GM12878 (cell line): ENCODE results near the gene EPM2AIP1.

Experiments used
- BRCA1 ChIP-seq: IDR thresholded peaks from 2 replicates; pipeline ENCODE4 v1.6.1; 2011; ENCODE audit warnings: low read depth, low read length, improper control_type of control experiment
- CEBPB ChIP-seq, 2 experiments: fragments of 150-350 bp in 1 of 2; IDR thresholded peaks; 2 replicates each; pipeline ENCODE4 v1.6.1; 2012 to 2014; ENCODE audit warnings: low read depth in 2 of 2, low read length in 2 of 2, borderline replicate concordance in 1 of 2, inconsistent platforms in 1 of 2
- CTCF ChIP-seq, 3 experiments: IDR thresholded peaks in 2 of 3; conservative IDR thresholded peaks in 1 of 3; 2 replicates each; pipeline ENCODE4 v1.5.1; 2011; ENCODE audit warnings: low read depth in 3 of 3, low read length in 3 of 3, mild to moderate bottlenecking in 3 of 3, control low read depth in 2 of 3, moderate library complexity in 2 of 3, inconsistent platforms in 1 of 3, mixed read lengths in 1 of 3; ENCODE audit not compliant: control insufficient read depth in 2 of 3, insufficient read depth in 1 of 3; ENCODE audit errors: extremely low read depth in 1 of 3
- REST ChIP-seq: IDR thresholded peaks from 2 replicates; pipeline ENCODE4 v1.6.1; 2012; ENCODE audit warnings: mild to moderate bottlenecking, low read depth, low read length

DNA sequence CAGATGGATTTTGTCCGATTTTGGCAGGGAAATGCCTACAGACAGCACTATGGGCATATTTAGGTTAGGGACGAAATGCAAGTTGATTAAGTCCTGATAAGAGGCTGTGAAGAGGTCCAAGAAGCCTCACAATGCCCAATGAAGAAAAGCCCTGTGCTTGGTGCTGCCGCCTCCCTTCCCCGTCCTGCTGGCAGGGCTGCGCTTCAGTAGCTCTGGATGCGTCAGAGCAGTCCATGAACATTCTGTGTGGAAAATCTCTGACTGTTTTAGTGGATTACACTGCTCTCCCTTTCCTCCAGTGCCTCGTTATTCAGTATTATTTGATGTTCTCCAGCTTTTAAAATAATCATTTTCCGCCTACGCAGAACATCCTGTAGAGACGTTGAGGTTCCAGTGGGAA, 40.0 kb upstream of the EPM2AIP1 start:
- TF ChIP-seq BRCA1 (no peak), CEBPB (IDR thresholded peaks at IDR 0.05; ENCODE audit: borderline replicate concordance in 1 of 2, low read depth in 2 of 2, low read length in 2 of 2) (no peak), REST (no peak), CTCF (IDR thresholded peaks at IDR 0.05 in 2 of 3, conservative IDR thresholded peaks at IDR 0.05 in 1 of 3; ENCODE audit: control insufficient read depth in 2 of 3, extremely low read depth in 1 of 3, insufficient read depth in 1 of 3, low read depth in 3 of 3, low read length in 3 of 3) (no peak)
